ENCODE measurements around the gene SLC10A7. TPM values are rescaled to one million over a fixed set of nuclear protein-coding genes. Genes with fewer than 3 reads are reported as not detected.

SLC10A7 gene
- total and polyA plus RNA-seq, 2 of the 4 experiments (the other 2 are of a cell fraction), result 5.2 to 8.4 TPM

- Histone ChIP-seq H3K79me1 (ENCODE audit: low read depth in 1 of 2, low read length in 2 of 2) (no peaks in the 10 kb centered on the region; a peak in 1 of 4 replicates), H2BK120ac (ENCODE audit: low read depth, low read length) (no peak overlapping the region), H3K27ac (ENCODE audit: insufficient read depth, low read length) (no peak overlapping the region), H3K4me1 (ENCODE audit: control insufficient read depth, insufficient read depth, low read length) (no peaks in the 10 kb centered on the region), H3K9me1 (ENCODE audit: insufficient read depth, low read length) (no peaks in the 10 kb centered on the region), H3K36me3 (ENCODE audit: control insufficient read depth, insufficient read depth, low read length) (no peaks in the 10 kb centered on the region), H2AFZ (replicated peaks; ENCODE audit: low read length, poor library complexity) (no peak overlapping the region), H2AK9ac (replicated peaks; ENCODE audit: low read depth, low read length, poor library complexity) (no peak overlapping the region), H3K27me3 (ENCODE audit: control insufficient read depth, insufficient read depth, low read length) (no peaks in the 10 kb centered on the region), H3K56ac (ENCODE audit: extremely low read depth, insufficient read depth, low read length) (no peak overlapping the region), H3K18ac (ENCODE audit: low read depth, low read length) (no peak overlapping the region), H3K14ac (replicated peaks; ENCODE audit: low read depth, low read length) (no peak overlapping the region), H2BK20ac (ENCODE audit: low read depth, low read length) (no peak overlapping the region), H3K9me3 (ENCODE audit: control insufficient read depth, insufficient read depth, low read length) (no peaks in the 10 kb centered on the region), H2AK5ac (ENCODE audit: low read depth, low read length) (no peak overlapping the region), H4K91ac (ENCODE audit: insufficient read depth, low read depth, low read length) (no peak overlapping the region), H3K23ac (ENCODE audit: low read depth, low read length) (no peak overlapping the region), H3K4me2 (ENCODE audit: low read depth, low read length) (no peak overlapping the region), H3K4me3 (ENCODE audit: insufficient read depth, low read depth, low read length) (no peak overlapping the region), H4K20me1 (ENCODE audit: insufficient read depth, low read length) (no peaks in the 10 kb centered on the region), H4K8ac (ENCODE audit: low read depth in 2 of 2, low read length in 2 of 2) (no peak overlapping the region), H2BK5ac (ENCODE audit: low read depth, low read length, poor library complexity, severe bottlenecking) (no peak overlapping the region), H2BK15ac (ENCODE audit: low read depth, low read length) (no peak overlapping the region), H3K4ac (ENCODE audit: low read depth, low read length) (no peak overlapping the region), H3K9ac (ENCODE audit: low read depth, low read length) (no peak overlapping the region), H4K5ac (ENCODE audit: low read depth, low read length) (no peak overlapping the region)
- DNase-seq (no peak), ATAC-seq (ENCODE audit: low read depth) (no peak)
- CTCF ChIA-PET, result no interaction called here
- no CpG with 5 or more reads among the region's 1 CpG for WGBS, 2 experiments (ENCODE audit: extremely low coverage in 2 of 2, insufficient read length in 1 of 2)
- POLR2A ChIA-PET (ENCODE audit: unreplicated experiment), result no interaction called here
- in situ Hi-C loops (cut with MboI; ENCODE audit: low sequenced_read_pairs) (no loop called here), intact Hi-C loops (cut with micrococcal nuclease) (no loop called here), dilution Hi-C loops (cut with HindIII; ENCODE audit: low sequenced_read_pairs, unreplicated experiment) (no loop called here)
- no peak for TF ChIP-seq MXI1 (IDR thresholded peaks at IDR 0.05; ENCODE audit: borderline replicate concordance, low read depth, low read length)
- no peak for TF ChIP-seq BHLHE40 (IDR thresholded peaks at IDR 0.05; ENCODE audit: low read depth, low read length)
- no peak for TF ChIP-seq NFE2L2 (IDR thresholded peaks at IDR 0.05; ENCODE audit: low read depth, low read length)
- TF ChIP-seq, protein P1, sequence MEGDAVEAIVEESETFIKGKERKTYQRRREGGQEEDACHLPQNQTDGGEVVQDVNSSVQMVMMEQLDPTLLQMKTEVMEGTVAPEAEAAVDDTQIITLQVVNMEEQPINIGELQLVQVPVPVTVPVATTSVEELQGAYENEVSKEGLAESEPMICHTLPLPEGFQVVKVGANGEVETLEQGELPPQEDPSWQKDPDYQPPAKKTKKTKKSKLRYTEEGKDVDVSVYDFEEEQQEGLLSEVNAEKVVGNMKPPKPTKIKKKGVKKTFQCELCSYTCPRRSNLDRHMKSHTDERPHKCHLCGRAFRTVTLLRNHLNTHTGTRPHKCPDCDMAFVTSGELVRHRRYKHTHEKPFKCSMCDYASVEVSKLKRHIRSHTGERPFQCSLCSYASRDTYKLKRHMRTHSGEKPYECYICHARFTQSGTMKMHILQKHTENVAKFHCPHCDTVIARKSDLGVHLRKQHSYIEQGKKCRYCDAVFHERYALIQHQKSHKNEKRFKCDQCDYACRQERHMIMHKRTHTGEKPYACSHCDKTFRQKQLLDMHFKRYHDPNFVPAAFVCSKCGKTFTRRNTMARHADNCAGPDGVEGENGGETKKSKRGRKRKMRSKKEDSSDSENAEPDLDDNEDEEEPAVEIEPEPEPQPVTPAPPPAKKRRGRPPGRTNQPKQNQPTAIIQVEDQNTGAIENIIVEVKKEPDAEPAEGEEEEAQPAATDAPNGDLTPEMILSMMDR (conservative IDR thresholded peaks at IDR 0.05; ENCODE audit: low read depth, low read length), result no peak
- TF ChIP-seq MAZ (IDR thresholded peaks at IDR 0.05; ENCODE audit: borderline replicate concordance, low read depth, low read length), result no peak
- TF ChIP-seq RFX5 (IDR thresholded peaks at IDR 0.05; ENCODE audit: low read depth, low read length), result no peak
- TF ChIP-seq RAD21 (IDR thresholded peaks at IDR 0.05; ENCODE audit: low read length), result no peak
- no peak for TF ChIP-seq POLR2A (IDR thresholded peaks at IDR 0.05; ENCODE audit: low read depth, low read length)
- TF ChIP-seq SMC3 (IDR thresholded peaks at IDR 0.05; ENCODE audit: low read depth, low read length), result no peak
- TF ChIP-seq FOS (IDR thresholded peaks at IDR 0.05; ENCODE audit: low read depth, low read length), result no peak
- no peak for TF ChIP-seq CHD1 (IDR thresholded peaks at IDR 0.05; ENCODE audit: low read depth, low read length)
- TF ChIP-seq, protein P2, sequence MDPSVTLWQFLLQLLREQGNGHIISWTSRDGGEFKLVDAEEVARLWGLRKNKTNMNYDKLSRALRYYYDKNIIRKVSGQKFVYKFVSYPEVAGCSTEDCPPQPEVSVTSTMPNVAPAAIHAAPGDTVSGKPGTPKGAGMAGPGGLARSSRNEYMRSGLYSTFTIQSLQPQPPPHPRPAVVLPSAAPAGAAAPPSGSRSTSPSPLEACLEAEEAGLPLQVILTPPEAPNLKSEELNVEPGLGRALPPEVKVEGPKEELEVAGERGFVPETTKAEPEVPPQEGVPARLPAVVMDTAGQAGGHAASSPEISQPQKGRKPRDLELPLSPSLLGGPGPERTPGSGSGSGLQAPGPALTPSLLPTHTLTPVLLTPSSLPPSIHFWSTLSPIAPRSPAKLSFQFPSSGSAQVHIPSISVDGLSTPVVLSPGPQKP (IDR thresholded peaks at IDR 0.05; ENCODE audit: borderline replicate concordance, low read depth, low read length), result no peak
- no peak for TF ChIP-seq MAFK (IDR thresholded peaks at IDR 0.05; ENCODE audit: low read depth, low read length)
- no TSS peak for BruUV-seq (replicated peaks)
These were observed 206.6 kb downstream of the SLC10A7 start for GRCh38 chr4:146315184-146315583.
